Activated CD8-positive, alpha-beta memory T cell treated with anti-CD3 and anti-CD28 coated beads, Interleukin-2, amount 50 U/mL, for 4 hours (primary cell): ENCODE results near the gene TTLL13.

ENCODE experiments used
- DNase-seq: peaks from one replicate; pipeline ENCODE4 v3.0.0-alpha.2; 2020

The TTLL13 gene

GRCh38 chr15:90249203-90249863 is at the start of gene TTLL13:
Gene TTLL13 (plus strand): TSS chr15:90249556. CDS start chr15:90250631, 1,075 bp downstream.
- peak; percentile 66 for DNase-seq

- DNase-seq: no peak
Observed at GRCh38 chr15:90200534-90201129, 48.7 kb upstream of the TTLL13 start.

DNA sequence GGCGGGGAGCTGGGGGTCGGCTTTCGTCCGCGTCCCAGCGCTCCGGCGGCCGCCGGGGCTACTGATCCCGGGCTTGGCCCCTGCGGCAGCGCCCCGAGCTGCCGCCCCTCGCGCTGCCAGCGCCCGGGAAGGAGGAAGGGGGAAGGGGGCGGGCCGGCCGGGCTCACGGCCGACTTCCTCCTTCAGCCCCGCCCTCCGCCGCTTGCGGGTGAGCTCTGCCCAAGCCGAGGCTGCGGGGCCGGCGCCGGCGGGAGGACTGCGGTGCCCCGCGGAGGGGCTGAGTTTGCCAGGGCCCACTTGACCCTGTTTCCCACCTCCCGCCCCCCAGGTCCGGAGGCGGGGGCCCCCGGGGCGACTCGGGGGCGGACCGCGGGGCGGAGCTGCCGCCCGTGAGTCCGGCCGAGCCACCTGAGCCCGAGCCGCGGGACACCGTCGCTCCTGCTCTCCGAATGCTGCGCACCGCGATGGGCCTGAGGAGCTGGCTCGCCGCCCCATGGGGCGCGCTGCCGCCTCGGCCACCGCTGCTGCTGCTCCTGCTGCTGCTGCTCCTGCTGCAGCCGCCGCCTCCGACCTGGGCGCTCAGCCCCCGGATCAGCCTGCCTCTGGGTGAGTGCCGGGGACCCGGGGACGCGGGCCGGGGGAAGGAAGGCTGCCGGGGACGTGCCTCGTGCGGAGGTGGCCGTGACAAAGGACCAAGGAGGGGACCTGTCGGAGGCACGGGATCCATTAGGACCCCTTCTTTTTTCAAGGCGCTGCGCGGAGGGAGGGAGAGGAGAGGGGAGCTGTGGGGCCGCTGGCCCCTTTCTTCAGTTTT is 48.0 kb upstream of the TTLL13 start, which contains the start of gene SEMA4B:
SEMA4B (plus strand) TSS at position 201 of the 814 bp plus-strand sequence; CDS start at position 450, 249 bp downstream.
- DNase-seq: peak; percentile 69

- DNase-seq: no peak
Observed at GRCh38 chr15:90201944-90202375, 47.4 kb upstream of the TTLL13 start.

- DNase-seq: no peak
Observed at GRCh38 chr15:90202929-90203328, 46.4 kb upstream of the TTLL13 start.

DNA sequence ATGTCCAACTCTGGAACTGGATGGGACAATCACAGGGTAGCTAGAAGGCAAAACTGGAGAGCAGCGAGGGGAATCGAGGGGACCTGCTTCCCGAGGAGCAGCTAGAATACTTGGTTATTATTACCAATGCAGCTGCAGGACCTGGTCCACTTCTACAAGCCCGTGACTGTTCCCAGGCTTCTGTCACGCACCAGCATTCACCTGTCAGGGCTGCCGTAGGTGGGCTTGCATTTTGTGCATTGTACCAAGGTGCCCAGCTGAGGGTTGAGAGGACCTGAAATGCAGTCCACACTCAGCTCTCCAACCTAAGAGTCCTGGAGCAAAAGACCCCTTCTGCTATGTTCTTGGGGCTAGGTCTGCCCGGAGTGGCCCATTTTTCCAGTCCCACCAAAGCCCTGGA is 45.9 kb upstream of the TTLL13 start:
- DNase-seq: no peak

- no peak for DNase-seq
Observed at GRCh38 chr15:90203922-90204321, 45.4 kb upstream of the TTLL13 start.

GRCh38 chr15:90205050-90205848 is 44.1 kb upstream of the TTLL13 start:
- no peak for DNase-seq

GRCh38 chr15:90205886-90206285 is 43.5 kb upstream of the TTLL13 start:
- DNase-seq: no peak

DNA sequence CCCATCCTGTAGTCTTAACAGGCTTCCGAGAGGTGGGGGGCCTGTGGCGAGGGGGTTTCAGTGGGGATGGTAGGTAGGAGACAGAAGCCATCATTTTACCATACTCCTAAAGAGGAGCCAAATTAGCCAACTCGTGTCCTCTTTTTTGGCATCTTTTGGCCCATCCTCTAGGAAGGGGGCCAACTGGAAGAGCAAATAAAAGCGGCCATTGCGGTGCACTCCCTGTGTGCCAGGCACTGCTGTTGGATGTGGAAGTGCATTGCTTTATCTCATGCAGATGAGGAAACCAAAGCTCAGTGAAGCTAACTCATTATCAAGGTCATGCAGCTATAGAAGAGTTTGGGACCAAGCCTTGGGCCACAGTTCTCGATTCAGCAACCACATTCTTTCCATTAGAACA is 42.1 kb upstream of the TTLL13 start:
- DNase-seq: no peak

GRCh38 chr15:90208356-90208755 is 41.0 kb upstream of the TTLL13 start:
- DNase-seq: no peak

- no peak for DNase-seq
Observed at GRCh38 chr15:90209591-90209990, 39.8 kb upstream of the TTLL13 start.

GRCh38 chr15:90210593-90210992 is 38.8 kb upstream of the TTLL13 start:
- DNase-seq: no peak

DNA sequence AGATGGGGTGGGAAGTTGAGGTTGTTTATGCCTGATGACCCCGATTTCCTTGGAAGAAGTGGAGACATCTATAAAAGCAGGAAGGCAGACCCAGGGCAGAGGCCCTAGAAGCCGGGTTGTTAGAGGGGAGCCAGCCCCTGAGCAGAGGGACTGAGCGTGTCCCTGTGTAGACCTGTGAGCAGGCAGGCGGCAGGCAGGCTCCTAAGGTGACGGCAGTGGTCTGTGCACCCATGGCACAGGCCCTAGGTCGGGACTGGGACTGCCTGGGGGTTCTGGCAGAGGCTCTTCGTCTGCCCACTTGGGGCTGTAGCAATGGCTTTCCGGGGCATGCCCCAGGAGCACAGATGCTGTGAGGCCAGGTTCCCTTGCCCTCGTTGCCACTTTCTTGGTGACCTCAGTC is 38.3 kb upstream of the TTLL13 start:
- no peak for DNase-seq

GRCh38 chr15:90211440-90212143 is 37.8 kb upstream of the TTLL13 start:
- no peak for DNase-seq

- no peak for DNase-seq
Observed at GRCh38 chr15:90212221-90213098, 36.9 kb upstream of the TTLL13 start.

GRCh38 chr15:90213122-90213817 is 36.1 kb upstream of the TTLL13 start:
- no peak for DNase-seq

DNA sequence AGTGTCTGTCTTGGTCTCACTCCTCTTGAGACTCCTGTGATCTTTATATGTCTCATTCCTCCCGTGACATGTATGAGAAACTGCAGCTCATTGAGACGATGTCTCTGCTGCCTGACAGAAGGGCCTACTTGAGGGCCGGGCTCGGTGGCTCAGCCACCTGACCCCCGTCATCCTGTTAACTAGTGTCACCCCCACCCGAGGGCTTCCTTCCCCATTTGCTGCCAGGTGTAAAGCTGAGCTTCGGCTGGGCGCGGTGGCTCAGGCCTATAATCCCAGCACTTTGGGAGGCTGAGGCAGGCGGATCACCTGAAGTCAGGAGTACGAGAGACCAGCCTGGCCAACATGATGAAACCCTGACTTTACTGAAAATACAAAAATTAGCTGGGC is 35.5 kb upstream of the TTLL13 start:
- no peak for DNase-seq

DNA sequence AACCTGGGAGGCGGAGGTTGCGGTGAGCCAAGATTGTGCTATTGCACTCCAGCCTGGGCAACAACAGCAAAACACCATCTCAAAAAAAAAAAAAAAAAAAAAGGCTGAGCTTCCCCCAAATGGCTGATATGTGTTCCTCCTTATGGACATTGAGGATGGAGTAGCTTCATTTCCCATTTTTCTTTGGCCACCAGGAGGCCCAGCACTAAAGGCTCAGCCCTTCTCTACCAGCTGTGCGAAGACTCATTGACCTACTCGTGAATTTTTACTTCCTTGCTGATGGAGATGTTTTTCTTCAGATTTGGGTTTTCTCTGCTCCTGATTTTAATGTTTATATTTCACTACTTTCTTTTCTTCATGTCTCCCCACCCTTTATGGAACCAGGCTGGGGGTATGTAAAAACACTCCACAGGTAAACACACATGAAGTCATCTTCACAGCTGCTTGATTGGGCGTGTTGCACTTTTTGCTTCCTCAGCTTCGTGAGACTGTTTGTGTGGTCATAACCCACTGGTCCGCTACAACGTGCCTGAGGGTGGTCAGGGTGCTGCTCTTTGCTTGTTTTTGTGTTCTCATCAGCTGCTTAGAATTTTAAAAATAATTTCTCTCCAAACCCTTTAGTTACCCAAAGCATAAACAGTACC is 34.7 kb upstream of the TTLL13 start:
- no peak for DNase-seq
